K562 (cell line): Measurements from ENCODE around the gene BMP6. TPM values are rescaled to one million over a fixed set of nuclear protein-coding genes. Genes with fewer than 3 reads are reported as not detected.

Experiments used
- ATAC-seq: fragments of 200-7000 bp; cut with Tn5 transposase; 3 replicates; pipeline ENCODE4 v1.9.1; 2020; ENCODE audit warnings: moderate library complexity
- BruUV-seq: library from RNA; stranded (reverse); fragments of 400-500 nt; replicated peaks from 2 replicates; lab custom pipeline; 2021; lab: Mats Ljungman, UMichigan
- CTCF ChIA-PET: fragments of 300-600 bp; formaldehyde crosslinking; extraction: SDS; loops from one replicate; lab custom pipeline; 2021; ENCODE audit warnings: low intra/inter-chr PET ratio; lab: Yijun Ruan, JAX
- POLR2A ChIA-PET: fragments of 300-600, 350-650 bp; sonication (Branson Sonifier 250); formaldehyde crosslinking; extraction: SDS; loops from one replicate; lab custom pipeline; 2021; ENCODE audit warnings: antibody characterized with exemption, inconsistent platforms; lab: Yijun Ruan, JAX
- DNase-seq, 4 experiments: peaks; one replicate each; pipeline versions ENCODE4 v3.0.0 to v3.0.0-alpha.2; 2011 to 2018; ENCODE audit warnings: low spot score in 3 of 4, mixed read lengths in 3 of 4; ENCODE audit errors: extremely low read depth in 1 of 4
- FAIRE-seq: peaks from 2 replicates; lab custom pipeline; 2011; peaks lifted over from hg19 to GRCh38; lab: Jason Lieb, UNC
- H2AFZ ChIP-seq: 2 replicates; pipeline ENCODE4 v1.6.0; 2011; ENCODE audit warnings: low read depth, low read length, control low read depth, inconsistent platforms
- H3K27ac ChIP-seq: fragments of 200-600 bp; 3 replicates; pipeline ENCODE4 v1.8.0; 2011; ENCODE audit warnings: low read depth, mild to moderate bottlenecking, control low read depth, inconsistent platforms, low read length, moderate library complexity, mixed read lengths; ENCODE audit errors: extremely low read depth
- H3K27me3 ChIP-seq, 2 experiments: fragments of 300-600 bp in 1 of 2; 2 replicates in 1 of 2; 3 replicates in 1 of 2; pipeline versions ENCODE4 v1.6.0 to v1.8.0; 2011; ENCODE audit warnings: inconsistent platforms in 2 of 2, low read length in 2 of 2, mild to moderate bottlenecking in 1 of 2, mixed read lengths in 1 of 2, moderate library complexity in 1 of 2; ENCODE audit not compliant: control insufficient read depth in 2 of 2, insufficient read depth in 2 of 2
- H3K36me3 ChIP-seq: fragments of 300-600 bp; 3 replicates; pipeline ENCODE4 v1.8.0; 2011; ENCODE audit warnings: mild to moderate bottlenecking, low read length, inconsistent platforms; ENCODE audit not compliant: control insufficient read depth, insufficient read depth
- H3K4me1 ChIP-seq, 2 experiments: fragments of 200-600 bp in 1 of 2; replicated peaks in 1 of 2; 2 replicates in 1 of 2; 3 replicates in 1 of 2; pipeline versions ENCODE4 v1.5.1 to v1.8.0; 2011; ENCODE audit warnings: inconsistent platforms in 2 of 2, low read length in 2 of 2, mild to moderate bottlenecking in 1 of 2, mixed read lengths in 1 of 2, moderate library complexity in 1 of 2; ENCODE audit not compliant: control insufficient read depth in 2 of 2, insufficient read depth in 2 of 2
- H3K4me2 ChIP-seq: 2 replicates; pipeline ENCODE4 v1.6.1; 2011; ENCODE audit warnings: low read length, control low read depth, inconsistent platforms, mixed read lengths; ENCODE audit not compliant: insufficient read depth
- H3K4me3 ChIP-seq: fragments of 200-600 bp; sonication (generic), shearing (Covaris generic); 2 replicates; pipeline ENCODE4 v1.5.1; 2016; ENCODE audit warnings: control low read depth, inconsistent platforms
- H3K79me2 ChIP-seq: fragments of 200-600 bp; 3 replicates; pipeline ENCODE4 v1.8.0; 2011; ENCODE audit warnings: low read length, inconsistent platforms; ENCODE audit not compliant: control insufficient read depth, insufficient read depth
- H3K9ac ChIP-seq, 2 experiments: 2 replicates each; pipeline versions ENCODE4 v1.6.0 to v1.6.1; 2011; ENCODE audit warnings: low read depth in 2 of 2, low read length in 2 of 2, control low read depth in 1 of 2, inconsistent platforms in 1 of 2, mild to moderate bottlenecking in 1 of 2, mixed read lengths in 1 of 2; ENCODE audit not compliant: insufficient read depth in 1 of 2
- H3K9me1 ChIP-seq: one replicate; pipeline ENCODE4 v1.6.0; 2011; ENCODE audit warnings: inconsistent platforms, mild to moderate bottlenecking, low read length, moderate library complexity; ENCODE audit not compliant: control insufficient read depth, insufficient read depth
- H3K9me3 ChIP-seq: replicated peaks from 2 replicates; pipeline ENCODE4 v1.5.1; 2011; ENCODE audit warnings: low read depth, low read length, inconsistent platforms; ENCODE audit not compliant: control insufficient read depth, insufficient read depth
- H4K20me1 ChIP-seq: replicated peaks from 2 replicates; pipeline ENCODE4 v1.6.1; 2011; ENCODE audit warnings: low read length, inconsistent platforms, mixed read lengths; ENCODE audit not compliant: control insufficient read depth, insufficient read depth
- ATF1 ChIP-seq, 2 experiments: fragments of 450-650 bp in 1 of 2; IDR thresholded peaks; 2 replicates each; pipeline ENCODE4 v1.6.1; 2016; ENCODE audit warnings: missing compliant biosample characterization in 1 of 2, missing genetic modification characterization in 1 of 2
- CBFA2T3 ChIP-seq: fragments of 450-650 bp; IDR thresholded peaks from 2 replicates; pipeline ENCODE4 v1.6.1; 2017
- CREB3L1 ChIP-seq: fragments of 450-650 bp; IDR thresholded peaks from 2 replicates; pipeline ENCODE4 v1.6.1; 2014; ENCODE audit warnings: low read depth, mild to moderate bottlenecking, moderate library complexity, borderline replicate concordance
- FOXO4 ChIP-seq: fragments of 450-650 bp; formaldehyde crosslinking; IDR thresholded peaks from 2 replicates; pipeline ENCODE4 v1.4.0; 2020; ENCODE audit warnings: mild to moderate bottlenecking, moderate library complexity
- LCOR ChIP-seq: sonication (generic); formaldehyde crosslinking; IDR thresholded peaks from 2 replicates; pipeline ENCODE4 v1.8.0; 2022; ENCODE audit warnings: mild to moderate bottlenecking, missing genetic modification reagents
- RBM15 ChIP-seq: fragments of 200-400 bp; formaldehyde crosslinking; IDR thresholded peaks from 2 replicates; pipeline ENCODE4 v1.6.1; 2018; ENCODE audit warnings: mild to moderate bottlenecking, low read length, moderate library complexity; ENCODE audit not compliant: insufficient read depth
- SMARCA5 ChIP-seq: fragments of 450-650 bp; IDR thresholded peaks from 2 replicates; pipeline ENCODE4 v1.6.1; 2016
- SMC3 ChIP-seq: conservative IDR thresholded peaks from 2 replicates; pipeline ENCODE4 v1.6.1; 2011; ENCODE audit warnings: low read depth, low read length, improper control_type of control experiment; ENCODE audit not compliant: insufficient read depth
- TEAD1 ChIP-seq, 2 experiments: fragments of 450-650 bp in 1 of 2; sonication (generic) in 1 of 2; formaldehyde crosslinking; IDR thresholded peaks; 2 replicates each; pipeline versions ENCODE4 v1.4.0 to v1.8.0; 2020 to 2022; ENCODE audit warnings: mild to moderate bottlenecking in 2 of 2, missing genetic modification reagents in 1 of 2
- ZNF274 ChIP-seq: IDR thresholded peaks from 2 replicates; pipeline ENCODE4 v1.6.1; 2011; ENCODE audit warnings: low read depth, mild to moderate bottlenecking, low read length, moderate library complexity, borderline replicate concordance
- ZNF445 ChIP-seq: fragments of 250-450 bp; sonication (Bioruptor Pico); IDR thresholded peaks from 2 replicates; pipeline ENCODE4 v1.4.0; 2020; ENCODE audit warnings: low read depth, mild to moderate bottlenecking, moderate library complexity
- WGBS: fragments of 100-300 bp; shearing (Covaris generic); methylation state at CpG from one replicate; pipeline ENCODE4 v1.1.6; 2016; ENCODE audit warnings: low coverage, mixed read lengths; ENCODE audit not compliant: insufficient coverage; ENCODE audit errors: missing lambda C conversion rate; 5-methylcytosine and 5-hydroxymethylcytosine counted together
- in situ Hi-C: fragments of 300-500 bp; cut with MboI; formaldehyde crosslinking; loops from 4 replicates; pipeline ENCODE4 v1.15.0; 2018; ENCODE audit warnings: inconsistent platforms, mixed read lengths
- intact Hi-C: fragments of 100-400 bp; cut with micrococcal nuclease; formaldehyde crosslinking; loops from 2 replicates; pipeline ENCODE4 v1.14.2; 2022
- polyA plus RNA-seq, 8 experiments: library from polyadenylated mRNA; depleted of rRNA in 4 of 8; stranded (reverse) in 5 of 8; unstranded in 3 of 8; fragments of >200 nt; fragmentation: Nextera tagmentation in 2 of 8; fragmentation: Illumina TruSeq in 1 of 8; extraction: Ambion mirVana in 2 of 8; extraction: Trizol in 1 of 8; gene quantifications; 2 replicates each; pipeline versions ENCODE4 v1.2.1 to v1.2.3, GENCODE V29; 2011 to 2014; ENCODE audit warnings: inconsistent platforms in 1 of 8, missing spikeins in 1 of 8
- total RNA-seq, 7 experiments: library from RNA; depleted of rRNA in 6 of 7; stranded (reverse); fragments of >200 nt in 6 of 7; fragmentation: Illumina TruSeq in 2 of 7; extraction: Trizol in 2 of 7; gene quantifications; 2 replicates each; pipeline versions ENCODE4 v1.2.1 to v1.2.3, GENCODE V29; 2011 to 2021; ENCODE audit warnings: low replicate concordance in 1 of 7
- TF ChIP-seq, protein P1 (sequence below): fragments of 250-450 bp; sonication (Bioruptor Pico); IDR thresholded peaks from 2 replicates; pipeline ENCODE4 v1.8.0; 2022; ENCODE audit warnings: moderate library complexity, mild to moderate bottlenecking, inconsistent platforms

The BMP6 gene
- total and polyA plus RNA-seq, 9 of the 15 experiments (the other 6 are each of a cell fraction or from before 2014, with no cell fraction given): 0.01 to 0.13 (median 0.06) TPM; not detected in 3

GRCh38 chr6:7721649-7722048 is 4.2 kb upstream of the BMP6 start (continued):
- TF ChIP-seq CREB3L1: no peak

- peaks cover 0 to 25% of the 10 kb centered on the region in 2 experiments; a peak in 3 of 5 replicates for H3K4me1 ChIP-seq
- peak overlapping the region; percentile 56 for H2AFZ ChIP-seq
- in situ Hi-C loops: no loop called here
- peaks cover 8% of the 10 kb centered on the region for H4K20me1 ChIP-seq
- no peak overlapping the region for H3K27ac ChIP-seq
- no peak overlapping the region for H3K4me2 ChIP-seq
- ChIA-PET CTCF (interaction anchor here (0.8 to 3.8 kb wide), 6 partner anchors 91 to 496 kb away, joined by 3 to 21 read pairs (median 4); no protein-coding TSS in a partner anchor), POLR2A (interaction anchor here (0.6 to 1.4 kb wide), 6 partner anchors 12 to 336 kb away, joined by 3 to 4 read pairs (median 4); no protein-coding TSS in a partner anchor)
- no TSS peak for BruUV-seq
- H3K4me3 ChIP-seq: no peak overlapping the region
- no peaks in the 10 kb centered on the region for H3K9me3 ChIP-seq
- no peaks in the 10 kb centered on the region for H3K36me3 ChIP-seq
- no peaks in the 10 kb centered on the region for H3K79me2 ChIP-seq
- H3K9me1 ChIP-seq: no peaks in the 10 kb centered on the region
- under 1% methylated on average over 10 of the region's 10 CpGs for WGBS
- peak; percentile 69 to 86 (median 70) for DNase-seq
- peak; percentile 74 for ATAC-seq
- intact Hi-C loops: loop anchor here (2.0 to 5.0 kb wide), 4 partner anchors 89 to 494 kb away; partner anchors contain the start of gene BLOC1S5
- peaks cover 27 to 35% of the 10 kb centered on the region in 2 experiments for H3K27me3 ChIP-seq
- peak; percentile 95 for FAIRE-seq
- no peak overlapping the region for H3K9ac ChIP-seq
- TF ChIP-seq CBFA2T3 (no peak), FOXO4 (no peak), RBM15 (no peak), ZNF445 (CRISPR knock-in tag) (no peak), LCOR (no peak), SMARCA5 (no peak), ZNF274 (no peak), ATF1 (CRISPR knock-in tag; IDR thresholded peaks at IDR 0.05) (no peak), ATF1 (tag; IDR thresholded peaks at IDR 0.05) (no peak), TEAD1 (CRISPR knock-in tag; IDR thresholded peaks at IDR 0.05) (peak; percentile 48 to 96; a peak in 2 of 4 replicates), SMC3 (peak; percentile 63)
- TF ChIP-seq, protein P1, sequence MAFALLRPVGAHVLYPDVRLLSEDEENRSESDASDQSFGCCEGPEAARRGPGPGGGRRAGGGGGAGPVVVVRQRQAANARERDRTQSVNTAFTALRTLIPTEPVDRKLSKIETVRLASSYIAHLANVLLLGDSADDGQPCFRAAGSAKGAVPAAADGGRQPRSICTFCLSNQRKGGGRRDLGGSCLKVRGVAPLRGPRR (CRISPR knock-in tag): no peak
Measured at GRCh38 chr6:7723041-7723447, 2.9 kb upstream of the BMP6 start.
